HFFc6 (cell line): ENCODE results near the gene MIA. TPM values are rescaled to one million over a fixed set of nuclear protein-coding genes. Genes with fewer than 3 reads are reported as not detected.

Source experiments
- DNase-seq: peaks from one replicate; pipeline ENCODE4 v3.0.0-alpha.2; 2018
- H3K27ac Mint-ChIP-seq: 2 replicates; pipeline ENCODE4 v1.8.0; 2020; ENCODE audit warnings: mild to moderate bottlenecking, mixed read lengths
- H3K27me3 Mint-ChIP-seq: 2 replicates; pipeline ENCODE4 v1.8.0; 2021; ENCODE audit warnings: mild to moderate bottlenecking, moderate library complexity, mixed read lengths; ENCODE audit not compliant: insufficient read depth
- H3K36me3 Mint-ChIP-seq: 2 replicates; pipeline ENCODE4 v1.8.0; 2021; ENCODE audit warnings: low read depth, mixed read lengths
- H3K4me1 Mint-ChIP-seq: 2 replicates; pipeline ENCODE4 v1.8.0; 2020; ENCODE audit warnings: low read depth, mixed read lengths
- H3K4me3 Mint-ChIP-seq: 2 replicates; pipeline ENCODE4 v1.8.0; 2020; ENCODE audit warnings: mild to moderate bottlenecking, moderate library complexity, mixed read lengths
- H3K9me3 Mint-ChIP-seq: 2 replicates; pipeline ENCODE4 v1.8.0; 2020; ENCODE audit warnings: mild to moderate bottlenecking, mixed read lengths
- CTCF ChIP-seq: fragments of 200-600 bp; sonication (generic); IDR thresholded peaks from 2 replicates; pipeline ENCODE4 v1.5.0; 2021; ENCODE audit warnings: antibody characterized with exemption, mild to moderate bottlenecking
- total RNA-seq, 6 experiments: library from RNA; stranded (reverse); fragmentation: NEBNext Ultra II Directional; extraction: Animal tissue kit (Norgen Biotek cat#: 25700); gene quantifications; 2 replicates in 1 of 6; 3 replicates in 5 of 6; pipeline ENCODE4 v1.2.3, GENCODE V29; 2021

MIA gene
- total RNA-seq, 6 experiments from 2014 or later: not detected

DNA sequence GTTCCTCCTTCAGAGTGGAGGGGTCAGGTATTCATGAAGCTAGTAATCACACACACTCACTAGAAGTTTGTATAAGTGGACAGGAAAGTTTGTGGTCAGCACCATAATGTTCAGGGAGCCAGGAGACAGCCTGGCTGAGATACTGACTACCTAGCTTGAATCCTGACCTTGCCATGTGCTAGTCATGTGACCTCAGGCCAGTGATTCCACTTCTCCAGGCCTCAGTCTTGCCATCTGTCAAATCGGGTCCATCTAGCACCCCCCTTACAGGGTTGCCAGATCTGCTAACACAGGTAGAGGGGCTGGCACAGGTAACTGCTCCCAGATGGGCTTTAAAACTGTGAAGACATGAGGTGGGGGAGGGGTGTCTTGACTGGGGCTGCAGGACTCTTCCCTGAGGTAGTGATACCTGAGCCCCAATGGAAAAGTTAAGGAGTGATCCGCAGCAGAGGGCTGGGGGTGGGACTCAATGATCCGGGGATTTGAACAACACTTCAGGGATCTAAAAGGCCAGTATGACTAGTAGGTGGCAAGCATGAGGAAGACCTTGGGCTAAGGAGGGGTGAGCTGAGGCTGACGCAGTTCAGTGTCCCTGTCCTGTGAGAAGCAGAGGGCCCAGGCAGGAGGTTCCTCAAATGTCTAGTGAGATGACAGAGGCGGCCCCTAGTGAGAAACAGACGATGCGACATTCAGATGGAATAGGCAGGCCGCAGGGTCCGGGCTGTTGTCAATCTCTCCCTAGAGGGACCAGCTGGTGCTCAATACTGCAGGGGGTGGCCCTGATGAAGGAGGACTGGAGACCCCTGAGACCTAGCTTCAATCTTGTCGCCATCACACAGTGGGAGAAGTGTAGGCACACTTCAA lies 33.6 kb upstream of the MIA start:
- peaks cover 10% of the 10 kb centered on the region for H3K36me3 Mint-ChIP-seq

DNA sequence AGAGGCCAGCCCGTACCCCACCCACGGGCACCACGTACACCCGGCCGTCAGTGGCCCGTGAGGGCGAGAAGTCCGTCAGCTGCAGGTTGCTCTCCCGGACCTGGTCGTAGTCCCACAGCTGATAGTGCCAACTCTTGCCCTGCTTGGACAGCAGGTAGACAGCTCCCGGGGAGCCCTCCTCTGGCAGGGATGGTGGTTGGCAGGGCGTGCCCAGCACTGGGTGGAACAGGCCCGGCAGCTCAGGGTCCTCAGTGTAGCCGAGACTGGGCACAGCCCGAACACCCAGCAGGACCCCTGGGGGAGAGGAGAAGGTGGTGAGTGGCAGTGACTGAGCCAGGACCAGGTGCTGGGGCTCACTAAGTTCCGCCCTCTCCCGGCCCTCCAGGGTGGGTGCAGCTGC lies 32.8 kb upstream of the MIA start:
- no peak for DNase-seq
- no peak overlapping the region for H3K4me3 Mint-ChIP-seq
- TF ChIP-seq CTCF: no peak
- no peaks in the 10 kb centered on the region for H3K9me3 Mint-ChIP-seq
- H3K27me3 Mint-ChIP-seq: peaks cover 6% of the 10 kb centered on the region
- peaks cover 14% of the 10 kb centered on the region for H3K4me1 Mint-ChIP-seq
- peaks cover 7% of the 10 kb centered on the region for H3K36me3 Mint-ChIP-seq
- no peak overlapping the region for H3K27ac Mint-ChIP-seq

More for the DNA sequence above, 33.6 kb upstream of the MIA start:
- no peak overlapping the region; the same call in 1 of the 2 replicates for H3K27ac Mint-ChIP-seq
- no peaks in the 10 kb centered on the region for H3K9me3 Mint-ChIP-seq
- H3K4me3 Mint-ChIP-seq: no peak overlapping the region; the same call in 1 of the 2 replicates
- TF ChIP-seq CTCF: no peak
- no peak for DNase-seq
- peaks cover 14% of the 10 kb centered on the region for H3K4me1 Mint-ChIP-seq
- peaks cover 6% of the 10 kb centered on the region for H3K27me3 Mint-ChIP-seq

- DNase-seq: no peak
- no peak for TF ChIP-seq CTCF
- H3K36me3 Mint-ChIP-seq: peaks cover 4% of the 10 kb centered on the region; the same call in 1 of the 2 replicates
- H3K27ac Mint-ChIP-seq: no peak overlapping the region
- peaks cover 6% of the 10 kb centered on the region for H3K27me3 Mint-ChIP-seq
- no peak overlapping the region for H3K4me3 Mint-ChIP-seq
- H3K9me3 Mint-ChIP-seq: no peaks in the 10 kb centered on the region
- H3K4me1 Mint-ChIP-seq: peaks cover 14% of the 10 kb centered on the region
These were observed 32.4 kb upstream of the MIA start for GRCh38 chr19:40742886-40743285.

- Mint-ChIP-seq H3K4me3 (no peak overlapping the region), H3K9me3 (no peaks in the 10 kb centered on the region), H3K36me3 (peaks cover under 1% of the 10 kb centered on the region; the same call in 1 of the 2 replicates), H3K27me3 (peaks cover 6% of the 10 kb centered on the region), H3K4me1 (peaks cover 20% of the 10 kb centered on the region), H3K27ac (no peak overlapping the region)
- no peak for TF ChIP-seq CTCF
- DNase-seq: no peak
These were observed 31.4 kb upstream of the MIA start for GRCh38 chr19:40743926-40744325.

GRCh38 chr19:40744554-40745401 lies 30.5 kb upstream of the MIA start:
- TF ChIP-seq CTCF: peak; percentile 29; the same call in 1 of the 2 replicates
- H3K4me3 Mint-ChIP-seq: no peak overlapping the region
- no peak for DNase-seq
- peaks cover 3% of the 10 kb centered on the region for H3K27me3 Mint-ChIP-seq
- H3K4me1 Mint-ChIP-seq: peaks cover 27% of the 10 kb centered on the region
- no peaks in the 10 kb centered on the region for H3K9me3 Mint-ChIP-seq
- peak overlapping the region; percentile 71; the same call in 1 of the 2 replicates for H3K27ac Mint-ChIP-seq
- peaks cover 2% of the 10 kb centered on the region for H3K36me3 Mint-ChIP-seq
